HepG2 (cell line): ENCODE measurements around the gene ATP2C2. TPM values are rescaled to one million over a fixed set of nuclear protein-coding genes. Genes with fewer than 3 reads are reported as not detected.

ENCODE experiments used
- ARID2 ChIP-seq: sonication (generic); formaldehyde crosslinking; IDR thresholded peaks from 2 replicates; pipeline ENCODE4 v1.8.1; 2022; ENCODE audit warnings: mild to moderate bottlenecking, missing genetic modification reagents, borderline replicate concordance
- HES4 ChIP-seq: sonication (generic); formaldehyde crosslinking; IDR thresholded peaks from 2 replicates; pipeline ENCODE4 v1.9.0; 2021; ENCODE audit warnings: mild to moderate bottlenecking, missing genetic modification reagents, borderline replicate concordance
- HMGXB3 ChIP-seq: sonication (generic); formaldehyde crosslinking; IDR thresholded peaks from 2 replicates; pipeline ENCODE4 v1.4.0; 2020; ENCODE audit warnings: missing genetic modification reagents, borderline replicate concordance
- IRF1 ChIP-seq: sonication (generic); formaldehyde crosslinking; IDR thresholded peaks from 2 replicates; pipeline ENCODE4 v1.4.0; 2020; ENCODE audit warnings: low read depth, mild to moderate bottlenecking, missing genetic modification reagents
- JARID2 ChIP-seq: sonication (generic); formaldehyde crosslinking; IDR thresholded peaks from 2 replicates; pipeline ENCODE4 v1.8.1; 2023; ENCODE audit warnings: missing genetic modification reagents, inconsistent platforms; ENCODE audit not compliant: insufficient replicate concordance
- PAF1 ChIP-seq: IDR thresholded peaks from 2 replicates; pipeline ENCODE4 v1.6.1; 2016; ENCODE audit warnings: missing genetic modification reagents, missing compliant biosample characterization
- ZBTB42 ChIP-seq: sonication (generic); formaldehyde crosslinking; IDR thresholded peaks from 2 replicates; pipeline ENCODE4 v1.5.0; 2020; ENCODE audit warnings: mild to moderate bottlenecking, missing genetic modification reagents
- ZFP1 ChIP-seq: IDR thresholded peaks from 2 replicates; pipeline ENCODE4 v1.6.1; 2016
- ZNF101 ChIP-seq: sonication (generic); formaldehyde crosslinking; IDR thresholded peaks from 2 replicates; pipeline ENCODE4 v1.4.0; 2020; ENCODE audit warnings: mild to moderate bottlenecking, low read depth, missing genetic modification reagents, borderline replicate concordance
- ZNF143 ChIP-seq: sonication (generic); formaldehyde crosslinking; IDR thresholded peaks from 2 replicates; pipeline ENCODE4 v1.4.0; 2020; ENCODE audit warnings: missing genetic modification reagents
- ZNF180 ChIP-seq: sonication (generic); formaldehyde crosslinking; IDR thresholded peaks from 2 replicates; pipeline ENCODE4 v1.4.0; 2020; ENCODE audit warnings: low read depth, missing genetic modification reagents, borderline replicate concordance
- ZNF576 ChIP-seq: sonication (generic); formaldehyde crosslinking; IDR thresholded peaks from 2 replicates; pipeline ENCODE4 v1.4.0; 2020; ENCODE audit warnings: mild to moderate bottlenecking, missing genetic modification reagents
- ZSCAN22 ChIP-seq: sonication (generic); formaldehyde crosslinking; IDR thresholded peaks from 2 replicates; pipeline ENCODE4 v1.4.0; 2020; ENCODE audit warnings: mild to moderate bottlenecking, missing genetic modification reagents
- polyA plus RNA-seq, 8 experiments: library from polyadenylated mRNA; depleted of rRNA in 3 of 8; stranded (reverse) in 7 of 8; unstranded in 1 of 8; fragments of >200 nt; fragmentation: Illumina TruSeq in 4 of 8; extraction: Trizol in 4 of 8; gene quantifications; 2 replicates each; pipeline versions ENCODE4 v1.2.1 to v1.2.3, GENCODE V29; 2011 to 2016; ENCODE audit warnings: low read depth in 4 of 8, missing spikeins in 1 of 8, mixed read lengths in 1 of 8; ENCODE audit not compliant: insufficient read depth in 1 of 8
- total RNA-seq, 5 experiments: library from RNA; depleted of rRNA; stranded (reverse); fragments of >200 nt; fragmentation: Illumina TruSeq; extraction: Trizol; gene quantifications; 2 replicates each; pipeline ENCODE4 v1.2.3, GENCODE V29; 2016; ENCODE audit warnings: low read depth in 1 of 5
- TF ChIP-seq, protein P1 (sequence below): sonication (generic); formaldehyde crosslinking; conservative IDR thresholded peaks from 2 replicates; pipeline ENCODE4 v1.4.0; 2020; ENCODE audit warnings: missing genetic modification reagents

ATP2C2 gene
- total and polyA plus RNA-seq, 2 of the 13 experiments (the other 11 are each of a cell fraction or from before 2014, with no cell fraction given): 0.07 TPM; not detected in 1

- TF ChIP-seq, protein P1, sequence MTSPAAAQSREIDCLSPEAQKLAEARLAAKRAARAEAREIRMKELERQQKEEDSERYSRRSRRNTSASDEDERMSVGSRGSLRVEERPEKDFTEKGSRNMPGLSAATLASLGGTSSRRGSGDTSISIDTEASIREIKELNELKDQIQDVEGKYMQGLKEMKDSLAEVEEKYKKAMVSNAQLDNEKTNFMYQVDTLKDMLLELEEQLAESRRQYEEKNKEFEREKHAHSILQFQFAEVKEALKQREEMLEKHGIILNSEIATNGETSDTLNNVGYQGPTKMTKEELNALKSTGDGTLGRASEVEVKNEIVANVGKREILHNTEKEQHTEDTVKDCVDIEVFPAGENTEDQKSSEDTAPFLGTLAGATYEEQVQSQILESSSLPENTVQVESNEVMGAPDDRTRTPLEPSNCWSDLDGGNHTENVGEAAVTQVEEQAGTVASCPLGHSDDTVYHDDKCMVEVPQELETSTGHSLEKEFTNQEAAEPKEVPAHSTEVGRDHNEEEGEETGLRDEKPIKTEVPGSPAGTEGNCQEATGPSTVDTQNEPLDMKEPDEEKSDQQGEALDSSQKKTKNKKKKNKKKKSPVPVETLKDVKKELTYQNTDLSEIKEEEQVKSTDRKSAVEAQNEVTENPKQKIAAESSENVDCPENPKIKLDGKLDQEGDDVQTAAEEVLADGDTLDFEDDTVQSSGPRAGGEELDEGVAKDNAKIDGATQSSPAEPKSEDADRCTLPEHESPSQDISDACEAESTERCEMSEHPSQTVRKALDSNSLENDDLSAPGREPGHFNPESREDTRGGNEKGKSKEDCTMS (CRISPR knock-in tag): no peak
- TF ChIP-seq ZNF101 (CRISPR knock-in tag) (no peak), ZNF143 (CRISPR knock-in tag) (peak; percentile 67), HMGXB3 (CRISPR knock-in tag) (peak; percentile 72), ZNF180 (CRISPR knock-in tag) (0 out of 2 replicates have a peak, but pooled peaks have one; percentile 55), ZSCAN22 (CRISPR knock-in tag) (no peak), IRF1 (CRISPR knock-in tag) (no peak), ARID2 (CRISPR knock-in tag) (peak; percentile 93; the same call in 1 of the 2 replicates), PAF1 (no peak), HES4 (CRISPR knock-in tag) (peak; percentile 89; the same call in 1 of the 2 replicates), ZNF576 (CRISPR knock-in tag) (no peak), JARID2 (peak; percentile 85), ZFP1 (CRISPR knock-in tag) (0 out of 2 replicates have a peak, but pooled peaks have one; percentile 18), ZBTB42 (CRISPR knock-in tag) (peak; percentile 88)
These were observed 136.3 kb downstream of the ATP2C2 start, which contains the start of gene MEAK7 (continued) for GRCh38 chr16:84504420-84505248.
